Islet precursor cell (in vitro differentiated cells): ENCODE measurements around the gene KRT83.
A peak's percentile ranks its signal among the peaks of the same experiment; 100 is the strongest.

Experiments
- DNase-seq: peaks from one replicate; pipeline ENCODE4 v3.0.0-alpha.2; 2018

Gene KRT83

DNA sequence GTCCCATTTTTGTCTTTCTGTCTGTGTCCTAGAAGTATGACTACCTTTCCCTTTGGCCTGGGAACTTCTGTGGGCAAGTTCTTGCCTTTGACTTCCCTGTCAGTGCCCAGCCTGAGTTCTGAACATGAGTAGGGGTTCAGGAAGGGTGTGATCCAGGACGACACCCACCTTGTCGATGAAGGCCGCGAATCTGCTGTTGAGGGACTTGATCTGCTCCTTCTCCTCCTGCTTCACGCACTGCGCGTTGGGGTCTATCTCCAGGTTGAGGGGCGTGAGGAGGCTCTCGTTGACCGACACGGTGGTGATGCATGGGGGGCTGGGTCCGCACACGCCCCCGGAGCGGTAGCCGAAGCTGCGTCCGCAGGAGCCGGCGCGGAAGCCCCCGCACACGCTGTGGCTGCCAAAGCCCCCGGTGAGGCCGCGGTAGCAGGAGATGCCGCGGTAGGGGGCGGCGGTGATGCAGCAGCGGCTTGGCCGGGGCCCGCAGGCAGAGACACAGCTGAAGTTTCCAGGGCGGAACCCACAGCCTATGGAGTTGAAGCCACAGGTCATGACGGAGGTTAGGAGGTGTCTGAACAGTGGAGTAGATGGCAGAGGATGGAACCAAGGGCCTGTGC is at the start of gene KRT83:
KRT83 (minus strand) TSS at position 615 of the 617 bp plus-strand sequence; CDS start at position 552, 63 bp downstream.
- no peak for DNase-seq

GRCh38 chr12:52369809-52370208 is 48.6 kb upstream of the KRT83 start:
- no peak for DNase-seq

- DNase-seq: no peak
Measured at GRCh38 chr12:52369211-52369610, 48.0 kb upstream of the KRT83 start.

DNA sequence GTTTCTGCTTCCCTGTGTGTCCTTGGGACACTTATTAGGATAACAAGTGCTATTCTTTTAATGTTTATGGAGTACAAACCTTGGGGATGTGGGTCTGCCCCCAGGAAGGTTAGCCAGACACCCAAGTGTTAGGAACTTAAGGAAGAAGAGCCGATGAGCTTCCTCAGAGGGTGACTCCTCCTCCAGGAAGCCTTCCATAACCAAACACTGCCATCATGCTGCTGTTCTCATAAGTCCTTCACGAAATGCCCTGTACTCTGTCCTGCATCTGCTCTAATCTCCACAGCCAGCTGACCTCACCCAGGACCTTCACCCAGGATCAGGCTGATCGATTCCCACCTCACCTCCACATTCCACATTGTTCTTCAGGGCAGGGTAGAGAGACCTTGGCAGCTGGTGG is 47.3 kb upstream of the KRT83 start:
- no peak for DNase-seq

DNA sequence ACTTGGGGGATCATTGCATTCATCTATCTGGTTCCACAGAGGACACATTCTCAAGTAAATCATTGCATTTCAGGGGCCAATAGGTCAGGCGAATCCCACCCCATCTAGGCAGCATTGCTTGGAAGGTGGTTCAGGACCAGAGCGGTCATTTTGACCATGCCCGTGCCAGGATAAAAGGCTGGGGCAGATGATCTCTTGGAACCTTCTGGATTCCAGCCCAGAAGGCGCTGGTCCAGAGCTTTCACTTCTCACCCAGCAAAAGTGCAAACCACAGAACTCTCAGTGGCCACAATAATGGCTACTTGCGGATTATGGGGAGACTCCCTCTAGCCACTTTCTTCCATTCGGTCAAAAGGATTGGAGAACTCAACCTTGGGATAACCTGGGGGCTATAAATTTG is 46.7 kb upstream of the KRT83 start:
- DNase-seq: no peak

DNA sequence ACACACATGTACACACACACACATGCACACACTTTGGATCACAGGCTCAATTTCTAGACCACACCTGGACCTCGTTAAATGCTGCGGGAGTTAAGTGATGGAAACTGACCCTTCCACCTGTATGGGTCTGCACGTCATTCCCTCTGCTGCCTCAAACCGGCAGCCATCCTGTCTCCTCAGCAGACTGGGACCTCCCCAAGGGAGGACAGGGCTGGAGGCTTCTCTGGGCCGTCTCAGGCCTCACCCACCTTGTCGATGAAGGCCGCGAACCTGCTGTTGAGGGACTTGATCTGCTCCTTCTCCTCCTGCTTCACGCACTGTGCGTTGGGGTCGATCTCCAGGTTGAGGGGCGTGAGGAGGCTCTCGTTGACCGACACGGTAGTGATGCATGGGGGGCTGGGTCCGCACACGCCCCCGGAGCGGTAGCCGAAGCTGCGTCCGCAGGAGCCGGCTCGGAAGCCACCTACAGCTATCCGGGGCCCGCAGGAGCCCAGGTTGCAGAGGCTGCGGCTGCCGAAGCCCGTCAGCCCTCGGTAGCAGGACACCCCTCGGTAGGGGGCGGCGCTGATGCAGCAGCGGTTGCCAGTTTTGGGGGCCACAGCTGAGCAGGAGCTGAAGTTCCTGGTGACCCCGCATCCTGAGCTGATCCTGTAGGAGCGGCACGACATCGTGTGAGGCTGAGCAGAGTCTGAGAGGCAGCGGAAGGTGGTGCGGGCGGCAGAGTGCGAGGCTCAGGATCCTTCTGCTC is 45.7 kb upstream of the KRT83 start, which contains the start of gene KRT85:
KRT85 (minus strand) TSS at position 744 of the 748 bp plus-strand sequence; CDS start at position 668, 76 bp downstream.
- DNase-seq: no peak

DNA sequence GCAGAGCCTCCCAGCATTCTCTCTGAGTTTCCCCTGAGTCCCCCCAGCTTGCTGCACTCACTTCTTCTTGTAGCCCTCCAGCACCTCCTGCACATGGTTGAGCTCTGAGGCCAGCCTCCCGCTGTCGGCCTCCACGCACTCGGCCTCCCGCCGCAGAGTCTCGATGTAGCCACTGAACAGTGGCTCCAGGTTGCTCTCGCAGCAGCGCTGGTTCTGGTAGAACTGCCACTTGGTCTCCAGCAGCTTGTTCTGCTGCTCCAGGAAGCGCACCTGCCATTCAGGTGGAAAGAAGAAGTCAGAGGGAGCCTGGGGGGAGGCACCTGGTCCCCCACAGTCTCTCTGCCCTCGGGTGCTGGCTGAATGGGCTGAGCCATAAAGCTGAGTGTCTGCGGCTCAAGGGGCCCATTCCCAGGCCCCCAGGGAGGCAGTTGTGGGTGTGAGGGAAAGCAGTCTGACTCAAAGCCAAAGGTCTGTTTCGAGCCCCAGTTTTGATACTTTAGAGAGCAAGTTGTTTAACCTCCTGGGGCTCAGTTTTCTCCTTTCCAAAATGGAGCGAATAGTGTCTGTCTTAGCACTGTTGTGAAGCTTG is 43.8 kb upstream of the KRT83 start:
- no peak for DNase-seq

DNA sequence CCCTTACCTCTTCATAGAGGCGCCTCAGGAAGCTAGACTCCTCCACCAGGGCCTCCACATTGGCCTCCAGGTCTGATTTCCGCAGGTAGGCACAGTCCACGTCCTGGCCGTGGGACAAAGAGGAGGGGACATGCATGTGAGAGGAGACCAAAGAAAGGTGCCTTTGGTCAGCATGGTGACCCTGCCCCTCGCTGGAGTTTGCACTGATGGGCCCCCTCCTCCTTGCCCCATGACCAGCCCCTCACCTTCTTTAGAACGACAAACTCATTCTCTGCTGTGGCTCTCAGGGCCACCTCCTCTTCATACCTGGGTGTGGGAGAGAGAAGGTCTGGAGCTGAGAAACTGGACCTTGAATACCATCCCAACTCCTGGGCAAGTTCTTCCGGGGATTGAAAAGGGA is 42.9 kb upstream of the KRT83 start:
- no peak for DNase-seq

DNA sequence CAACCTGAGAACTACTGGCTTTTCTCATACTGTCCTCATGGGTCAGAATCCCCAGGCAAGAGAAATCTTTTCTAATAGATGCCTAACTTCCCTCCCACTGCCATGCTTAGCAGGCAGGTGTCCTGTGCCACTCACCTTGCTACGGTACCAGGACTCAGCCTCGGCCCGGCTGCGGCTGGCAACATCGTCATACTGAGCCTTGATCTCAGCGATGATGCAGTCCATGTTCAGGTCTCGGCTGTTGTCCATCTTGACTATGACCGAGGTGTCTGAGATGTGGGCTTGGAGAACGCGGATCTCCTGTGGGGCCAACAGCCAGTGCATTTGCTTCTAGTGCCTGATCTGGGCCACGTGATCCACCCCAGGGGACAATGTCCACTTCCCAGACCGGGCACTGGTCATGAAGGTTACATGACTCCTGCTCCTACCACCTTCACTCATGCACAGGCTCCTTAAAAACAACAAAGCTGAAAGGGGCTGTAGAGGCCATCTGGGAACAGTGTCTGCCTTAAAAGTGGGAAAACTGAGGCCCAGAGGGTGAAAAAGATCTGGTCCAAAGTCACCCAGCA is 42.0 kb upstream of the KRT83 start:
- DNase-seq: no peak

- no peak for DNase-seq
Measured at GRCh38 chr12:52362118-52362726, 41.0 kb upstream of the KRT83 start.

GRCh38 chr12:52361553-52361952 is 40.4 kb upstream of the KRT83 start:
- no peak for DNase-seq

DNA sequence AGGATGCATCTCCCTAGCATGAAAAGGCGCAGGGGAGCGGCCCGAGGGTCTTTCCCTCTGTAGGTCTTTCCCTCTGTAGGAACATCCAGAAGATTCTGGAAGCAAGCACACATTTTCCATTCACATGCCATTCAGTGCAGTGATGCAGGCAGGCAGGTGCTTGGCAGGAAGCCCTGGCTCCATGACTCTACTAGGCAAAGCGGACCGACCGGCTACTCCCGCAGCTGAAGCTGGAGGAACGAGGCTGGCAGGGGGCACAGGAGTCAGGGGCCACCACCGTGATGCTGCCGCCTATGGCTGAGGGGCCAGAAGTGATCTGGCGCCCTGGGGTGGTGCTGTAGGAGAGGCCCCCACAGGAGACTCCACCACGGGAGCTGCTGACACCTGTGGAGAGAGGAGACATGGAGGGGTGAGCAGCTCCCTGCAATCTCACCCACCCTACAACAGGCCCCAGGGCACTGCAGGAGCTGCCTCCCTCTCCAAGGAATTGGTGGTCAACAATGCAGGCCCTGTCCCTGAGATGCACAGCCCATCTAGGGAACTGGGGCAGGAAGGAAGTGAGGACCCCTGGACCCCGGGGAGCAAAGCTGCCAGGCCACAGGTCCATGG is 39.6 kb upstream of the KRT83 start:
- no peak for DNase-seq

GRCh38 chr12:52360106-52360662 is 39.0 kb upstream of the KRT83 start:
- no peak for DNase-seq

DNA sequence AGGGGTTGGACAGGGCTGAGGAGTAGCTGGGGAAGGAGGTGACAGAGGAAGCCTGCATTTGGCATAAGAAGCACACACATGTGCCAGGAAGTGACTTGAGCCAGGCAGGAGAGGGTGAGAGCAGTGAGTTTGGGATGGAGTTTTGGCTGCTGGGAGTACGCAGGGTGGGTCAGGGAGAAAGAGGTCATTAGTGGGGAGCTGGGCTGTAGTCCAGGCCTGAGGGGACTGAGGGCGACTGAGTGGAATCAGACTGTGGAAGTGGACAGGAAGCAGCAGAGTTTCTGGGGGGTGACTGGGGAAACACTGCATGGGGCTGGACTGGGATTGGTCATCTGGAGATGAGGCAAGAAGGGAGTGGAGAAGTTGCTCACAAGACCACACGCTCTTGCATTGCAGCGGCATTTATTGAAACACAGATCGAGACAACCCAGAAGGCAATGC is 38.4 kb upstream of the KRT83 start:
- DNase-seq: no peak

GRCh38 chr12:52358575-52359350 is 37.6 kb upstream of the KRT83 start:
- DNase-seq: peak; percentile 43

- DNase-seq: peak; percentile 49
Measured at GRCh38 chr12:52356762-52357580, 35.8 kb upstream of the KRT83 start.

DNA sequence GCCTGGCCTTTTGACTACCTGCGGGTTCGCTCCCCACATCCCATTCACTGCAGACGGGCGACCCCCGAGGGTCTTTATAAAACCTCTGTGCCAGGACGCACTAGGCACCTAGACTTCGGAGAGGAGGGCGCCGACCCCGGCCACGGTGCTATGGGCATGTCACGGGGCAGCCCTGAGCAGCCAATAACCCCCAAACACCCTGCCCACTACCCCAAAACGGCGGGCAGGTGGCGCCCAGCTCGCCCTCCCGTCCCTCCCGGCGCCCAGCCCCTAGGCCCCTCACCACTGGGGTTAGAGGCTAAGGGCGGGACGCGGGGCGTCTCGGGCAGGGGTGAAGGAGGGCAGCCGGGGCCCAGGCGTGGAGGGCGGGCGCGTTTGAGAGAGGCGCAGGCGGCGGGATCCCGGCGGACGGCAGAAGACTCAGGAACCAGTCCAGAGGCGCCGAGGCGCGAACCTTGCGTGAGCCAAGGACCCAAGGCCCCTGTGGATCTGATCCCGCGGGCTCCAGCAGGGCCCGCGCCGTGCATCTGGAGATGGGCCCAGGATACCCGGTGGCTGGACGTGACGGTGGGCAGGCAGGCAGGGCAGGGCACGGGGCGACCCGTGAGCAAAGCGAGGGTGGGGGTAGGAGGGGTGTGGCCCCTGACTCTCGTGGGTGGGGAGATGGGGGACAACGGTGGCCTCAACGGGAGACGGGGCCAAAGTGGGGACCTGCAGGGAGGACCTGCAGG is 35.0 kb upstream of the KRT83 start:
- DNase-seq: peak; percentile 51

GRCh38 chr12:52355176-52355575 is 34.0 kb upstream of the KRT83 start:
- DNase-seq: peak; percentile 41

GRCh38 chr12:52354200-52354599 is 33.0 kb upstream of the KRT83 start:
- no peak for DNase-seq

DNA sequence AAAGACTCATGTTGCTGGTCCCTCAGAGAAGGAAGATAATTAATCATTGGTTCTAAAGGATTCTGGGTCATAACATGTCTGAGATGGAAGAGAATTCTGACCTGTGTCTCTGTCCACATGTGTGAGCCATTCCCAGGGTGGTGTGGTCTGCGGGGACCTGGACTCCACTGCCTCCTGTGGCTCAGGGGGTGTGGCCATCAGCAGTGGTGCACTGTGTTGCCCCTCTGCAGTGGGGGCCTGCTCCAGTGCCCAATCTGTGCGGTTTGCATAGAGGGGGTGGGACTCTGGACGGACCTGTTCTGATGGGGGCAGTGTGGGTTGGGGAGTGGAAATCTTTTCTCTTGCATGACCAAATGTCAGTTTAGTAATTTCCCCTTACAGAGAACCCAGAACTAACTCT is 32.6 kb upstream of the KRT83 start:
- peak; percentile 48 for DNase-seq
